ENCODE data around the gene NAALADL2.

Gene NAALADL2

DNA sequence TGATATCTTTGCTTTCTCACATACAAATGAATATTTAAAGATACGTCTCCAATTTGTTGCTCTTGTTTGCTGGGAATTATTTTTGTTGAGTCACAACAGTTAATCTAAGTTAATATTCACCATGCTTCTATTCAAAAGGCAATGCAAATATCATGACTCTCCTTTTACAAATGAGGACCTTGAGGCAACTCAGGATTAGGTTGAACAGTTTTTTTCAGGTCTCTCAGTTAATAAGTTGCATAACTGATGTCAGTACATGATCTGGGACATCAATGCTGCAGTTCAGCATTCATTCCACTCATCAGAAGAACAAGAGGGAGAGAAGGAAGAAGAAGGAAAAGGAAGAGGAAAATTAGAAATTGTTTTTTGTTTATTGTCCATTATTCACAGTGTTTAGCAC, 781 bp upstream of the NAALADL2 start:
- Histone ChIP-seq H3K27me3 (ENCODE audit: control insufficient read depth, insufficient read depth, low read length) (no peaks in the 10 kb centered on the region), H3K27ac (ENCODE audit: low read length) (no peak overlapping the region), H3K36me3 (ENCODE audit: control insufficient read depth, low read depth, low read length) (no peaks in the 10 kb centered on the region), H3K9me3 (ENCODE audit: control insufficient read depth, low read depth, low read length) (no peaks in the 10 kb centered on the region), H3K4me3 (ENCODE audit: low read length) (no peak overlapping the region), H3K9ac (ENCODE audit: low read length) (no peak overlapping the region), H3K4me1 (ENCODE audit: control insufficient read depth, low read depth, low read length) (no peaks in the 10 kb centered on the region)

DNA sequence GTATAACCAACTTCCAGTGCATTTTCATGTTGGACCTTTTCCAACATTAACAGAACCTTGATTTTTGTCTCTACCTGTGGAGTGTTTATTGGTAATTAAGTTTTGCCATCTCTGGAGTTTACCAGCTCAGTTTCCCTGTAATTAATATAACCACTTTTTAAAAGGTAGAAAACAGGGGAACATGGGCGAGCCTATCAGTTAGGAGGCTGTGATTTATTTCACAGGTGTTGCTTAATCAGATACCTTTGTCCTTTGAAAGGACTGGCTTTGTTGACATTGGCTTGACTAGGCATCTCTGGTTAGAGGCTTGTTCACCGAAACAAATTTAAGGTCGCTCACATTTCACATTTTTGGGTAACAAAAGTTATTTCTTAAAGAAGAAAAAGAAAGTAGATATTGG, 622 bp downstream of the NAALADL2 start:
- Histone ChIP-seq H3K4me3 (ENCODE audit: low read length) (no peak overlapping the region), H3K27ac (ENCODE audit: low read length) (no peak overlapping the region), H3K9ac (ENCODE audit: low read length) (no peak overlapping the region), H3K9me3 (ENCODE audit: control insufficient read depth, low read depth, low read length) (no peaks in the 10 kb centered on the region), H3K27me3 (ENCODE audit: control insufficient read depth, insufficient read depth, low read length) (no peaks in the 10 kb centered on the region), H3K36me3 (ENCODE audit: control insufficient read depth, low read depth, low read length) (no peaks in the 10 kb centered on the region), H3K4me1 (ENCODE audit: control insufficient read depth, low read depth, low read length) (no peaks in the 10 kb centered on the region)

DNA sequence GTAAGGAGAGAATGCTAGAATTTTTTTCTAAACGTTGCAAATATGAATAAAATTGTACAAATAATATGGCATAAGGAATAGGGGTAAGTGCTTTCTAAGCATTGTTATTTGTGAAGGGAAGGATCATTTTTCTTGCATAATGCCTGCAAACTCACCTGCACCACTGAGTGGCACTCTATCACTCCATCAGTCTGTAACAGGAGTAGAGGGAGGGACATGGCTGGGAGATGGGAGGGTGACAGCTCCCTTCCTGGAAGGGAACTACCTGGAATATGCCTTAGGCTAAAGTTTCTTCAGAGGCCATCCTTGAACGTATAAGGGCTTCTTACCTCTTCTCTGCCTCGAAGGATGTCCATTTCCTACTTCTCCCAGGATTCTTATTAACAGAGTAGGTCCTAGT, 3.0 kb downstream of the NAALADL2 start:
- no peak overlapping the region for H3K9ac ChIP-seq (ENCODE audit: low read length)
- no peak overlapping the region for H3K27ac ChIP-seq (ENCODE audit: low read length)
- no peaks in the 10 kb centered on the region for H3K36me3 ChIP-seq (ENCODE audit: control insufficient read depth, low read depth, low read length)
- H3K9me3 ChIP-seq (ENCODE audit: control insufficient read depth, low read depth, low read length) = no peaks in the 10 kb centered on the region
- H3K27me3 ChIP-seq (ENCODE audit: control insufficient read depth, insufficient read depth, low read length) = no peaks in the 10 kb centered on the region
- no peaks in the 10 kb centered on the region for H3K4me1 ChIP-seq (ENCODE audit: control insufficient read depth, low read depth, low read length)
- no peak overlapping the region for H3K4me3 ChIP-seq (ENCODE audit: low read length)

DNA sequence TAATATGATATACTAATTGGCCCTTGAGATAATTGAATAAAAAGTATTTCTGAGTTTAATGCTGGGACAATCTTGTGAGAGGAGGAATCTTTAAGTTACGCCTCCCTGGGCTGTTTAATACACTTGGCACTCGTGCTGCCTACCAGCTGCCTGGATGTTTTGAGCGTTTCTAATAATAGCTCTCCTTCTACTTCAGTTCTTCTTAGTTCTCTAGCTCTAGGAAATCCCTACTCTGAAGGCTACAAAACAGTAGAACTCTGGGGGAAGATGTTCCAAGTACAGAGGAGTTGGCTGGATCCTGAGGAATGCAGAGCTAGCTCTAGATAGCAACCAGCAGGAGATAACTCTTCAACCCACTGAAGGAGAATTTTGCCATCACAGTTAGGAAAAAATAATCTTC, 3.5 kb downstream of the NAALADL2 start:
- no peaks in the 10 kb centered on the region for H3K4me1 ChIP-seq (ENCODE audit: control insufficient read depth, low read depth, low read length)
- H3K9ac ChIP-seq (ENCODE audit: low read length) = no peak overlapping the region
- no peak overlapping the region for H3K4me3 ChIP-seq (ENCODE audit: low read length)
- H3K27ac ChIP-seq (ENCODE audit: low read length) = no peak overlapping the region
- no peaks in the 10 kb centered on the region for H3K27me3 ChIP-seq (ENCODE audit: control insufficient read depth, insufficient read depth, low read length)
- no peaks in the 10 kb centered on the region for H3K36me3 ChIP-seq (ENCODE audit: control insufficient read depth, low read depth, low read length)
- H3K9me3 ChIP-seq (ENCODE audit: control insufficient read depth, low read depth, low read length) = no peaks in the 10 kb centered on the region

DNA sequence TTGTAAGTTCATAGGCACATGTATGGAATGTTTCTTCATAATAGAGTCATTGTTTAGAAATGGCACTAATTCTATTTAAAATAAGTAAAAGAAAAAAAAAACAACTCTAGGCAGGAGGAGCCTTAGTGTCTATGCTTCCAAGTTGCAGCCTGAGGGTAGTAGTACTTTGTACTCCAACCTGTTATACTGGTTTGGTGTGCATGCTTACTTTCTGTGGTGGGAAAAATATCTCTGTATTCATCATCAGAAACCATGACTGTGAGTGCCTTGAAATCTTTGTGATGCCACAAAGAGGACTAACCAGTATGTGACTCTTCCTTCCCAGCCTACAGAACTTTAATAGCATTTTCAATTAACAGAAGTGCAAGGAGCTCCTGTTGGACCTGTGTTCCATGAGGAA, 4.4 kb downstream of the NAALADL2 start:
- no peak overlapping the region for H3K9ac ChIP-seq (ENCODE audit: low read length)
- no peaks in the 10 kb centered on the region for H3K36me3 ChIP-seq (ENCODE audit: control insufficient read depth, low read depth, low read length)
- no peak overlapping the region for H3K27ac ChIP-seq (ENCODE audit: low read length)
- no peaks in the 10 kb centered on the region for H3K27me3 ChIP-seq (ENCODE audit: control insufficient read depth, insufficient read depth, low read length)
- H3K4me1 ChIP-seq (ENCODE audit: control insufficient read depth, low read depth, low read length) = no peaks in the 10 kb centered on the region
- H3K9me3 ChIP-seq (ENCODE audit: control insufficient read depth, low read depth, low read length) = no peaks in the 10 kb centered on the region
- H3K4me3 ChIP-seq (ENCODE audit: low read length) = no peak overlapping the region

DNA sequence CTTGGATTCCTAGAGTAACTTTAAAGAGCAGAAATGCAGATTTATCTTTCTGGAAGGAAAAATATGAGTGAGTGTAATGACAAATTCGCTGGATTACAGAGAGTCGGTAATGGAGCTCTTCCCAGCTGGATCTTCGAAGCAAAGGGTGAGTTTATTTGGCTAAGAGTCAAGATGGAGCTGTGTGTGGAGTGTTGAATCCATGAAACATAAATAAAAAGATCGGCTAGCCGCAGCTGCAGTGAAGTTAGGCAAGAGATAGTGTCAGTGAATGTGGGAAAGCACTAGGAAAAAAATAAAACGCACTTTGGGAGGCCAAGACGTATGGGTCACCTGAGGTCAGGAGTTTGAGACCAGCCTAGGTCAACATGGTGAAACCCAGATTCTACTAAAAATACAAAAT, 10.3 kb downstream of the NAALADL2 start:
- no peak overlapping the region for H3K4me3 ChIP-seq (ENCODE audit: low read length)
- no peak overlapping the region for H3K27ac ChIP-seq (ENCODE audit: low read length)
- no peak overlapping the region for H3K9ac ChIP-seq (ENCODE audit: low read length)
- no peaks in the 10 kb centered on the region for H3K36me3 ChIP-seq (ENCODE audit: control insufficient read depth, low read depth, low read length)
- H3K27me3 ChIP-seq (ENCODE audit: control insufficient read depth, insufficient read depth, low read length) = no peaks in the 10 kb centered on the region
- peaks cover under 1% of the 10 kb centered on the region for H3K4me1 ChIP-seq (ENCODE audit: control insufficient read depth, low read depth, low read length)
- H3K9me3 ChIP-seq (ENCODE audit: control insufficient read depth, low read depth, low read length) = no peaks in the 10 kb centered on the region

DNA sequence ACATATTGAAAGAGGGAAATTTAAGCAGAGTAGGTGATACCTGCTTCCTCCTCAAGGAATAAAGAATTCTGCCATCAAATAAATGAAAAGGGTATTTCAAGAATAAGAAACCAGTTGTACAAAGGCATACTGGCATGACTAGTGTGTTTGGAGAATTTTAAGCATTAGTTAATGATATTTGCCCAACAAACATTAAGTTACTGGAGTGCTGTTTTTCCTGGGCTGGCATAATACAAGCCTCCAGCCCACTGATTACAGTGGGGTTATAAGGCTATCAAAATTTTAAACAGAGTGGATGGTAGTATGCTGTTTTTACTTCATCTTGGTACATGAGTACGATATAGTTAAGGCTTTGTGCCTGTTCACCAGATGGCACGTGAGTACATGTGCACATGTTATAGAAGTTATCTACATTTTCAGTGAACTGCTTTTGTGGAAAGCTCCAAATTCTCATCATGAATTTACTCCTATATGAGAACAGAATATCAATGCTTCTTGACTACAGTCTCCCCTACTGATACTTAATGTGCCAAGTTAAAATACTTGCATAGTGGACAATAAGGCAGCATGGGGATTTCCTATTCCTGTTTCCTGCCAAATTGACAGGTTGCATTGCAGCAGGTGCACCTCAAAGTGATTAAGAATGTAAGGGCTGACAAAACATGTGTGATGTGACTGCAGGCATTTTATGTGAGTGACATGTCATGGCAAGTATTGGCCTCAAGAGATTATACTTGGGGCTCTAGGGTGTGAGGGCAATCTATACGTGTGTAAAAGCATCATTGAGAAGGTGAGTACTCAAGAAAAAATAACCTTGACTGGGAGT, 14.9 kb downstream of the NAALADL2 start:
- no peak overlapping the region for H3K4me3 ChIP-seq (ENCODE audit: low read length)
- no peaks in the 10 kb centered on the region for H3K27me3 ChIP-seq (ENCODE audit: control insufficient read depth, insufficient read depth, low read length)
- H3K9me3 ChIP-seq (ENCODE audit: control insufficient read depth, low read depth, low read length) = no peaks in the 10 kb centered on the region
- no peaks in the 10 kb centered on the region for H3K36me3 ChIP-seq (ENCODE audit: control insufficient read depth, low read depth, low read length)
- no peak overlapping the region for H3K27ac ChIP-seq (ENCODE audit: low read length)
- no peak overlapping the region for H3K9ac ChIP-seq (ENCODE audit: low read length)
- H3K4me1 ChIP-seq (ENCODE audit: control insufficient read depth, low read depth, low read length) = peaks cover 10% of the 10 kb centered on the region

DNA sequence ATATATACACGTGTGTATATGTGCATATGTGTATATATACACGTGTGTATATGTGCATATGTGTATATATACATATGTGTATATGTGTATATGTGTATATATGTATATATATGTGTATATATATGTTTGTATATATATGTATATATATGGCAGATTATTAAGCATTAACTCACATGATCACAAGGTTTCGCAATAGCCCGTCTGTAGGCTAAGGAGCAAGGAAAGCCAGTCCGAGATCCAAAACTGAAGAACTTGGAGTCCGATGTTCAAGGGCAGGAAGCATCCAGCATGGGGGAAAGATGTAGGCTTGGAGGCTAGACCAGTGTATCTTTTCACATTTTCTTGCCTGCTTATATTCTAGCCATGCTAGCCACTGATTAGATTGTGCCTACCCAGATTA, 23.7 kb downstream of the NAALADL2 start:
- Histone ChIP-seq H3K27me3 (ENCODE audit: control insufficient read depth, insufficient read depth, low read length) (no peaks in the 10 kb centered on the region), H3K9ac (ENCODE audit: low read length) (no peak overlapping the region), H3K4me1 (ENCODE audit: control insufficient read depth, low read depth, low read length) (no peaks in the 10 kb centered on the region), H3K4me3 (ENCODE audit: low read length) (no peak overlapping the region), H3K9me3 (ENCODE audit: control insufficient read depth, low read depth, low read length) (no peaks in the 10 kb centered on the region), H3K27ac (ENCODE audit: low read length) (no peak overlapping the region), H3K36me3 (ENCODE audit: control insufficient read depth, low read depth, low read length) (no peaks in the 10 kb centered on the region)

DNA sequence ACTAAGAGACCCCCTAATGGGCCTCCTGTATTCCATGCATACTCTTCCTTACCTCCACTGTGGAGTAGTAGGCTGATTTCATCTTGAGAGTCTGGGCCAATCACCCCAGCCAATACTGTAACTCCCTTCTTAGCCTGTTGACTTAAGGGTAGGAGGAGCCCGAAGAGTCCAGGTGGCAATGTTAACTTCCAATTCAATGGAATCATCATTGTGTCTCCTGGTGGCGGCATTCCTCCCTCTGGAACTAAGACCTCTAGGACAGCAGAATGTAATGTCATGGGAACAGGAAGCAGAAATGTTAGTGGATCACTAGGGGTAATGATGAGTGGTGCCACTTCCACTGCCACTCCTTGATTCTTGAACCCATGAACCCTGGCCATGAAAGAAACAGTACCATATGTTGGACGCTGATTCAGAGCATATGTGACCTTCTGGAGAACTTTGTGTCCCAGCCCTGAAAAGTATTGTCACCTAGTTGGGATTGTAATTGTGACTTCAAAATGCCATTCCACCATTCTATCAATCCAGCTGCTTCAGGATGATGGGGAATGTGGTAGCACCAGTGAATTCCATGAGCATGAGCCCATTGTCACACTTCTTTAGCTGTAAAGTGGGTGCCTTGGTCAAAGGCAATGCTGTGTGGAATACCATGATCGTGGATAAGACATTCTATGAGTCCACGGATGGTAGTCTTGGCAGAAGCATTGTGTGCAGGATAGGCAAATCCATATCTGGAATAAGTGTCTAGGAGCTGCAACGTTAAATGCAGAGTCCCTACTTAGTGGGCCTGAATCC, 24.9 kb downstream of the NAALADL2 start:
- no peaks in the 10 kb centered on the region for H3K27me3 ChIP-seq (ENCODE audit: control insufficient read depth, insufficient read depth, low read length)
- no peaks in the 10 kb centered on the region for H3K9me3 ChIP-seq (ENCODE audit: control insufficient read depth, low read depth, low read length)
- H3K36me3 ChIP-seq (ENCODE audit: control insufficient read depth, low read depth, low read length) = no peaks in the 10 kb centered on the region
- no peaks in the 10 kb centered on the region for H3K4me1 ChIP-seq (ENCODE audit: control insufficient read depth, low read depth, low read length)
- no peak overlapping the region for H3K4me3 ChIP-seq (ENCODE audit: low read length)
- H3K9ac ChIP-seq (ENCODE audit: low read length) = no peak overlapping the region
- no peak overlapping the region for H3K27ac ChIP-seq (ENCODE audit: low read length)

DNA sequence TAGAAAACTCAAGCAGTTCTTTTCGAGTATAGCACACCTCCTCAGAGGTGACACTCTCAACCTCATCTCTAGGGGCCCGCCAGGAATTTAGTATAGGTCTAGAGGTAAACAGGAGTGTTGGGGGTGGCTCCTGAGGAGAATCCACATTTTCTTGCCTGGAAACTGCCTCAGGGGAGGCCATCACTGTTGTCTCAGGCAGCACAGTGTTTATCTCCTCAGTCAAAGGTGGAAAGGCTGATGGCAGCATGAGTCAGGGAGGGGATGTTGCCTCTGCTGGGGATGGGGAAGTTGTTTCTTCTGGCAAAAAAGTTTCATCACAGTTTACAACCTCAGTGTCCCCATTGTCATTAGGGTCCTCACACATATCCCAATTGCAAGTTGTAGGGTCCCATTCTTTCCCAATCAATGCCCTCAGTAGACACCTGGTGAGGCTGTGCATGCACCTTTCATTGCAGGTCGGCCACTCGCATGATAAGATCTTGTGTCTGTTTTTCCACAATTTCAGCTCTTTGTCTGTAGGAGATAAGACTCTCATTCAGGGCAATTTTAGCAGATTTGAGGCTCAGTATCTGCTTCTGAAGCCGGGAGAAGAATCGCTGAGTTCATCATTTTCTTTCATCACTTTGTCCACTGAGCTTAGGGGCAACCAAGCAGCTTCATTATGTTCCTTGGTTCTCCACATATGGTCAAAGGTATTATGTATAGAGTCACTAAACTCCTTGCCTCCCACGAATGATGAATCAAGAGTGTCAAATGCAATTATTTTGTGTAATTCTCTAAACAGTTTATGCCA, 25.8 kb downstream of the NAALADL2 start:
- no peak overlapping the region for H3K27ac ChIP-seq (ENCODE audit: low read length)
- H3K36me3 ChIP-seq (ENCODE audit: control insufficient read depth, low read depth, low read length) = no peaks in the 10 kb centered on the region
- no peaks in the 10 kb centered on the region for H3K4me1 ChIP-seq (ENCODE audit: control insufficient read depth, low read depth, low read length)
- no peak overlapping the region for H3K9ac ChIP-seq (ENCODE audit: low read length)
- H3K27me3 ChIP-seq (ENCODE audit: control insufficient read depth, insufficient read depth, low read length) = no peaks in the 10 kb centered on the region
- H3K9me3 ChIP-seq (ENCODE audit: control insufficient read depth, low read depth, low read length) = no peaks in the 10 kb centered on the region
- H3K4me3 ChIP-seq (ENCODE audit: low read length) = no peak overlapping the region

DNA sequence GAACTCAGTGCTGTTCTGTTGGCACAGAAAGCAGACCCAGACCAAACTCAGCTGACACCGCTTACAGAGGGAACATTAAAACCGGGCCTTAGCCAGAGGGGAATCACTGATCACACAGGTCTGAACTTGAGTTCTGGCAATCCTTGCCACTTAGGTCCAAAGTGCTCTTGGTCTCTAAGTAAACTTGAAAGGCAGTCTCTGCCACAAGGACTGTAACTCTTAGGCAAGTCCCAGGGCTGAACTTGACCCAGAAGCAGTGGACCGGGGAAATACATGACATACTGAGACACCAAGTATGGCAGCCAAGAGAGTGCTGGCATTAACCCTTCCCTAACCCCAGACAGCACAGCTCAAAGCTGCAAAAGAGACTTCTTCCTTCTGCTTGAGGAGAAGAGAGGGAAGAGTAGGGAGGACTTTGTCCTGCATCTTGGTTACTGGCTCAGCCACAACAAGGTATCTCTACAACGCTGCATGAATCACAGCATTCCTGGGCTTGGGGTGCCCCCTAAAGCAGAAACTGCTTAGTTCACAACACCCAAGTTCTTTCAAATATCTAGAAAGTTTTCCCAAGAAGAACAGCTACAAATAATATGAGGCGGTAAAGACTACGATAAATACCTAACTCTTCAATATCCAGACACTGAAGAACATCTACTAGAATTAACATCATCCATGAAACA, 32.5 kb downstream of the NAALADL2 start:
- Histone ChIP-seq H3K4me3 (ENCODE audit: low read length) (no peak overlapping the region), H3K4me1 (ENCODE audit: control insufficient read depth, low read depth, low read length) (no peaks in the 10 kb centered on the region), H3K27ac (ENCODE audit: low read length) (no peak overlapping the region), H3K36me3 (ENCODE audit: control insufficient read depth, low read depth, low read length) (no peaks in the 10 kb centered on the region), H3K9ac (ENCODE audit: low read length) (no peak overlapping the region), H3K9me3 (ENCODE audit: control insufficient read depth, low read depth, low read length) (no peaks in the 10 kb centered on the region), H3K27me3 (ENCODE audit: control insufficient read depth, insufficient read depth, low read length) (no peaks in the 10 kb centered on the region)

All from iPS-18a (cell line).